NCI-H187 (cell line): Measurements from ENCODE around the gene PRKACB.
"Not testable (repeated sequence)": the region's sequence is repeated elsewhere in the genome, so short reads cannot be mapped to it uniquely, and the experiment has no call there.

Experiments used
- DNase-seq, 2 experiments: peaks; one replicate each; lab custom pipeline; 2025; lab: John Stamatoyannopoulos, UW

The PRKACB gene

GRCh38 chr1:84223751-84224432 lies 79.8 kb downstream of the PRKACB start:
- no peak for DNase-seq

- DNase-seq = no peak
Measured at GRCh38 chr1:84224905-84225304, 80.8 kb downstream of the PRKACB start.

- DNase-seq = no peak
Measured at GRCh38 chr1:84225646-84226045, 81.6 kb downstream of the PRKACB start.

- not testable (repeated sequence) for DNase-seq
Measured at GRCh38 chr1:84232676-84233075, 88.6 kb downstream of the PRKACB start.

GRCh38 chr1:84236256-84236655 lies 92.2 kb downstream of the PRKACB start:
- no peak for DNase-seq

GRCh38 chr1:84242641-84243040 lies 98.6 kb downstream of the PRKACB start:
- DNase-seq = no peak

- DNase-seq = no peak
Measured at GRCh38 chr1:84245563-84245962, 101.5 kb downstream of the PRKACB start.

GRCh38 chr1:84246213-84246612 lies 102.1 kb downstream of the PRKACB start:
- no peak for DNase-seq

- no peak for DNase-seq
Measured at GRCh38 chr1:84247425-84248220, 103.6 kb downstream of the PRKACB start.

- no peak for DNase-seq
Measured at GRCh38 chr1:84250668-84251067, 106.6 kb downstream of the PRKACB start.

- no peak for DNase-seq
Measured at GRCh38 chr1:84253036-84253435, 109.0 kb downstream of the PRKACB start.

GRCh38 chr1:84253891-84254290 lies 109.8 kb downstream of the PRKACB start:
- no peak for DNase-seq

- no peak for DNase-seq
Measured at GRCh38 chr1:84254703-84255238, 110.7 kb downstream of the PRKACB start.

GRCh38 chr1:84255582-84255981 lies 111.5 kb downstream of the PRKACB start:
- no peak for DNase-seq

- no peak for DNase-seq
Measured at GRCh38 chr1:84257617-84258016, 113.5 kb downstream of the PRKACB start.

GRCh38 chr1:84259376-84259775 lies 115.3 kb downstream of the PRKACB start:
- no peak for DNase-seq

GRCh38 chr1:84259989-84260388 lies 115.9 kb downstream of the PRKACB start:
- no peak for DNase-seq

GRCh38 chr1:84260852-84261518 lies 116.9 kb downstream of the PRKACB start:
- no peak for DNase-seq

- no peak for DNase-seq
Measured at GRCh38 chr1:84264961-84265360, 120.9 kb downstream of the PRKACB start.

GRCh38 chr1:84265867-84266266 lies 121.8 kb downstream of the PRKACB start:
- no peak for DNase-seq

GRCh38 chr1:84266748-84267147 lies 122.7 kb downstream of the PRKACB start:
- no peak for DNase-seq

GRCh38 chr1:84267476-84267875 lies 123.4 kb downstream of the PRKACB start:
- DNase-seq = no peak

GRCh38 chr1:84268346-84268745 lies 124.3 kb downstream of the PRKACB start:
- DNase-seq = no peak
